Subcutaneous abdominal adipose tissue (tissue), 5 donors: ENCODE data around the gene CFAP73.

Source experiments
- H3K27ac ChIP-seq: one replicate; pipeline ENCODE4 v1.7.0; 2013; ENCODE audit warnings: low read depth, mild to moderate bottlenecking, inconsistent platforms, low read length, moderate library complexity
- H3K27me3 ChIP-seq, 5 donors: one replicate each; pipeline ENCODE4 v1.7.0; 2013; ENCODE audit warnings: low read length in 5 of 5, inconsistent platforms in 1 of 5; ENCODE audit not compliant: control insufficient read depth in 5 of 5, insufficient read depth in 4 of 5
- H3K36me3 ChIP-seq, 5 donors: one replicate each; pipeline ENCODE4 v1.7.0; 2013; ENCODE audit warnings: low read length in 5 of 5; ENCODE audit not compliant: control insufficient read depth in 5 of 5, insufficient read depth in 5 of 5
- H3K4me1 ChIP-seq, 5 donors: one replicate each; pipeline ENCODE4 v1.7.0; 2013; ENCODE audit warnings: low read length in 5 of 5, mild to moderate bottlenecking in 3 of 5, moderate library complexity in 1 of 5; ENCODE audit not compliant: control insufficient read depth in 5 of 5, insufficient read depth in 5 of 5
- H3K4me3 ChIP-seq, 5 donors: one replicate each; pipeline ENCODE4 v1.7.0; 2013; ENCODE audit warnings: low read length in 5 of 5, low read depth in 1 of 5
- H3K9ac ChIP-seq, 5 donors: one replicate each; pipeline ENCODE4 v1.7.0; 2013; ENCODE audit warnings: low read length in 5 of 5, mild to moderate bottlenecking in 4 of 5, moderate library complexity in 3 of 5
- H3K9me3 ChIP-seq, 5 donors: one replicate each; pipeline ENCODE4 v1.7.0; 2013; ENCODE audit warnings: low read length in 5 of 5; ENCODE audit not compliant: control insufficient read depth in 5 of 5
- donor health status: healthy.
- donor health status: healthy.
- donor health status: healthy.
- donor health status: healthy.
- donor health status: healthy.

The CFAP73 gene

DNA sequence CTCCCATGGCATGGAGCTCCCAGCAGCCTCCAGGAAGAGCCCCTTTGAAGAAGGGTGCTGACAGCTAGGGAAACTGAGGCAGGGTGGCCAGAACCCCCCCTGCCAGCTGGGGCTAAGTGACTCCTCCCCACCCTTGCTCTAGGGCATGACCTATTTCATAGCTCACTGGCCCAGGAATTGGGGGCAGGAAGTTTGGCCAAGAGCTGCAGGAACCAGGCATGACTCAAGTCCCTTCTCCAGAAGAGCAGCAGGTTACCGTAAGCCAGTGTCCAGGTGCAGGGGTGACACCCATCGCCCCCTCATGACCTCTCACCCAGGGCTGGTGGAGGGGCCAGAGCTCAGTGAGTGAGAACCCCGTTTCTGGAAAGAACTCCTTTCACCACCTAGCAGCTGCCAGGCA lies 15.9 kb upstream of the CFAP73 start:
- Histone ChIP-seq H3K4me3 (no peak overlapping the region), H3K9ac (no peak overlapping the region), H3K36me3 (no peaks in the 10 kb centered on the region), H3K27me3 (peaks cover 7 to 34% (median 27%) of the 10 kb centered on the region in 5 donors), H3K27ac (no peak overlapping the region), H3K9me3 (no peaks in the 10 kb centered on the region), H3K4me1 (peaks cover 0 to 12% (median 5%) of the 10 kb centered on the region in 5 donors)

DNA sequence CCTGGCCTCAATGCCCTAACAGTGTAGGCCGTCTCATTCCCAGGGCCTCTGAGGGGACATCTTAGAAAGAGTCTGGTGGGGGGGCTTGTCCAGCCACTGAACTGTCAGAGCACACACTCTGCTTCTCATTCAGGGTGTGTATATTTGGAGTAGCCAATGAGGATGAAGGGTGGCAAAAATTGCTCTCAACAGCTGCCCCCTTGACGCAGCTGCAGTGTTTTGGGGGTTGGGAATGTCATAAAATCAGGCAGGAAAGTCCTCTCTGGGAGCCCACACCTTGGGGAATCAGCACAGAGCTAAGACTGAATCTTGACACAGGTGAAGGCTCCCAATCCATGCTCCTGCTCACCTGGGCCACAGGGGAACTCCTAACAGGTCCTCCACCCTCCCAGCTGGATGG lies 15.5 kb upstream of the CFAP73 start:
- Histone ChIP-seq H3K9ac (no peak overlapping the region), H3K4me1 (peaks cover 0 to 12% (median 5%) of the 10 kb centered on the region in 5 donors), H3K27ac (no peak overlapping the region), H3K36me3 (no peaks in the 10 kb centered on the region), H3K4me3 (no peak overlapping the region), H3K27me3 (peaks cover 7 to 34% (median 27%) of the 10 kb centered on the region in 5 donors), H3K9me3 (no peaks in the 10 kb centered on the region)

DNA sequence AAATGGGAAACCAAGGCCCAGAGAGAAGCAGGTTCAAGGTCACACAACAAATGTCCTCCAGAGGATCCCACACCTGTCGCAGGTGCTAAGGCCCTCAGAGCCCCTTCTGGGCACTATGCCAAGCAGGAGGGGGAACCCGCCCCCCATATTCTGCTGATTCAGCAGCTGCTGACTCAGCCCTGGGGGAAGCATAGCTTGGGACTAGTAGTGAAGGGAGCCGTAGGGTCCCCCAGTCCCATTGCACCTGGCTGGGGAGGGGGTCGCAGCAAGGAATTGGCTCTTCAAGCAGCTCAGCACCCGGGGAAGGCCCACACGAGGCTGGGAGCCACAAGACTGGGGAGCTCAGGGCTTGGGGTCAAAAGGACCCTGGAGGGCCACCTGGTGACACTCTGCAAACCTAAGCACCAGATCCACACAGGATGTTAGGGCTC lies 15.0 kb upstream of the CFAP73 start:
- H3K4me1 ChIP-seq, result peaks cover 0 to 12% (median 5%) of the 10 kb centered on the region in 5 donors
- H3K9me3 ChIP-seq, result no peaks in the 10 kb centered on the region
- no peak overlapping the region for H3K9ac ChIP-seq
- H3K4me3 ChIP-seq, result no peak overlapping the region
- H3K27me3 ChIP-seq, result peaks cover 7 to 34% (median 23%) of the 10 kb centered on the region in 5 donors
- no peaks in the 10 kb centered on the region for H3K36me3 ChIP-seq
- no peak overlapping the region for H3K27ac ChIP-seq

DNA sequence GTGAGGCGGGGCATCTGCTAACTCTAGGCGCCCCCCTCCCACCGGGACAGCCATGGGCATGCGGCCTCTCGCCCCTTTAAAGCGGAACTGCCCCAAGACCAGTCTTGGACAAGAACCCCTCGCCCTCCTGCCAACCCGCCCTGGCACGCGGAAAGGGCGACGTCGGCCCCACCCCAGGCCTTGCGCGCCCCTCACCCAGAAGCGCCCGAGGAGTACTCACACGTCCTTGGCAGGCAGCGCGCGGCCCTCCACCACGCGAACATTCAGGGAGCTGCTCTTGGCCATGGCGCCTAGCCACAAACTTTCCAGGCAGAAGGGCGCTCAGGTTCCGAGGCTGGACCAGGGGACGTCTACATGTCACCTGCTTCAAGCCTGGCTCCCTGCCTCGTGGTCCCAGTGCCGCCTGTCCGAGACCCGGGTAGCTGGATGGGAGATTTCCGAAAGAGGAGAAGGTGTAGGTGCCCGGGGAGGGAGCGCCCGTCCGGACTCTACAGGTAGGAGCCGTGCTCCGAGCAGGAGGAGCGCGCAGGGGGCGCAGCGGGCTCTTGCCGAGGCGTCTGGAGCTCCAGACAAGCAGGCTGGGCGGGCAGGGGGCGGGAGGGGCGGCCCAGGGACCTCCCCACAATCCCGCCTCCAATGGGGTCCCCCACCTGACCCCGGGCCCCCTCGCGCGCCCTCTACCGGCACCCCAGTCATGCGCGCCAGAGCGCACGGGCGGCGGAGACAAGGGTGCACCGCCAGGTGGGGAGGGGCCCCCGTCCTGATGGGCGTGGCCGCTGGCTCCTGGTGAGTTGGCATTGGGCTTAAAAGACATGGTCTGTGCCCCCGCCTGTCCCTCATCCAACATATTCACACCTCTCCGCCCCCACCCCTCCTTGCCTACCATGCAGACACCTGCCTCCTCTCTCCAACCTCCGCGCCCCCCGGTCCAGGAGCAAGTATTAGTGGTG lies 14.1 kb upstream of the CFAP73 start, which contains the start of gene RASAL1:
TSS of gene RASAL1 (minus strand) at position 584 of the 950 bp plus-strand sequence. CDS start at position 285, 299 bp downstream.
- H3K36me3 ChIP-seq, result no peaks in the 10 kb centered on the region
- H3K9me3 ChIP-seq, result no peaks in the 10 kb centered on the region
- no peak within 1 kb of the TSS for H3K27ac ChIP-seq
- H3K27me3 ChIP-seq, result peaks cover 7 to 31% (median 18%) of the 10 kb centered on the region in 5 donors
- no peak within 1 kb of the TSS for H3K4me3 ChIP-seq
- H3K9ac ChIP-seq, result no peak within 1 kb of the TSS
- H3K4me1 ChIP-seq, result peaks cover 0 to 12% (median 5%) of the 10 kb centered on the region in 5 donors

DNA sequence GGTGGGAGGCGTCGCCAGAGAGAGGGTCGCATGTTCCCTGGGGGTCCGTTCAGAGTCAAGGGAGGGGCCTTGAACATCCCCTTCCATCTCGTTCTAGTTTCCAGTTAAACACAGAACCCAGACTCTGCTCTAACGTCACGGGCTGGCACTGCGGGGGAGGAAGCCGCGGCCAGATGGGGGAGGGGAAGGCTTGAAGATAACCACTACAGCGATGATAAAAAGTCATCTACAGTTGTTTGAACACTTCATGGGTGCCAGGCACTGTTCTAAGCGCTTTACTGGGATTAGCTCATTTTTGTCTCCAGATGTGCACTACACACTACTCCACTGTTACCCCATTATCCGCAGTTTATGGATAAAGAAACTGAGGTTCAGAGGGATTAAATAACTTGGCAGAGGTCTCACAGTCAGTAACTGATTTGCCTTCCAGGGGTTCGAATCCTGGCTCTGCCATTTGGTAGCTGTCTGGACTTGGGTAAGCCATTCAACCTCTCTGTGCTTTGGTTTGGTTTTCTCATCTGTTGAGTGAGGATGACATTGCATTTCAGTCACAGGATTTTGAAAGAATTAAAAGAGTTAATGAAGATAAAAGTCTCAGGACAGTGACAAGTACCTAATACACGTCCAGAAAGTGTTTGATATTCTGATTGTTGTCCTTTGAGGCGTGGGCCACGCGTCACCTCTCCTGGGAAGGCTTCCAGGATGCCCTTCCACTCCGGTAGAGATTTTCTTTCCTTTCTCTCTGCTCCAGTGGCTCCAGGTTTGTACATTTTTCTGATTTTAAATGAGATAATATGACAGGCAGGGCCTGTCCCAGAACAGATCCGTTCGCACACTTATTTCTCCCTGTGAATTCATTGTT lies 13.2 kb upstream of the CFAP73 start:
- Histone ChIP-seq H3K36me3 (no peaks in the 10 kb centered on the region), H3K4me3 (no peak overlapping the region), H3K27me3 (peaks cover 7 to 26% (median 18%) of the 10 kb centered on the region in 5 donors), H3K9ac (no peak overlapping the region), H3K9me3 (no peaks in the 10 kb centered on the region), H3K27ac (no peak overlapping the region), H3K4me1 (peaks cover 0 to 12% (median 5%) of the 10 kb centered on the region in 5 donors)

- Histone ChIP-seq H3K9me3 (no peaks in the 10 kb centered on the region), H3K36me3 (no peaks in the 10 kb centered on the region), H3K27me3 (peaks cover 7 to 26% (median 18%) of the 10 kb centered on the region in 5 donors), H3K9ac (no peak overlapping the region), H3K4me3 (no peak overlapping the region), H3K4me1 (peaks cover 0 to 14% (median 5%) of the 10 kb centered on the region in 5 donors), H3K27ac (no peak overlapping the region)
Observed at GRCh38 chr12:113136990-113137511, 12.5 kb upstream of the CFAP73 start.

DNA sequence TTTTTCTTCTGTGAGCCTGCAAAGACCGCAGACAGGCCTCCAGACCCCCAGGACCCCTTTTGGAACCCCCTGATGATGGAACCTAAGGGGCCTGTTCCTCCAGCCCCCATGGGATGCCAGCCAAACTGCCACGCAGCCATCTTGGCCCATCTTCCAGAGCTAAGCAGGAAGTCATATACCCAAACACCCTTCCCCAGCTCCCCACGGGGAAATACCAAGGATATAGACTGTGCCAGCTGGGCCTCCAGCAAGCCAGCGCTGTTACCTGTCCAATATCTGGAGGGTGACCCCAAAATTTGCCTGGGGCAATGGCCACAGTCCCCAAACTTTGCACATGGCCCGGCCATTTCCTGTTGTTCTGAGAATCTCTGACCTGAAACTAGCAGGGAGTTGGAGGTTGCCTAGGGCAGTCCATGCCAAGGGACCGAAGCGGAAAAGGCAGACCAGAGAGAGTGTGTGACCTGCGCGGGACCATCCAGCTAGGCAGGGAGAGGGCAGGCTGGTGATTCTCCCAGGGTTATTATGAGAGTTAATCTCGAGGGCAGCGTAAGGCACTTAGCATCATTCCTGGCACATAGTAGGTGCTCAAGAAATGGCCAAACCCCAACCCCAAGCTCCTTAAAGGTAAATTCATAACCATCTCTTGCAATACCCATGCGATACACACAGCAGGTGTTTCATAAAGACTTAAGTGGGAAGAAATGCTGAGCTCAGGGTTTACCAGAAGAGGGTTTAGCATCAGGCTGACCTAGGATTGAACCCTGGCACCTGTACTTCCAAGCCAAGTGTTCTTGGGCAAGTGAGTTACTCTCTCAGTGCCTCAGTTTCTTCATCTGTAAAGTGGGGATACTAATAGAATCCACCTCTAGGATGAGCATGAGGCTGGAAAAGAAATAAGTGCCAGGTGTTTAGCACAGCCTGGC lies 11.4 kb upstream of the CFAP73 start:
- peaks cover 7 to 24% (median 18%) of the 10 kb centered on the region in 5 donors for H3K27me3 ChIP-seq
- H3K27ac ChIP-seq, result no peak overlapping the region

GRCh38 chr12:113138826-113139225 lies 10.7 kb upstream of the CFAP73 start:
- Histone ChIP-seq H3K9ac (no peak overlapping the region), H3K9me3 (no peaks in the 10 kb centered on the region), H3K27me3 (peaks cover 7 to 24% (median 18%) of the 10 kb centered on the region in 5 donors), H3K27ac (no peak overlapping the region), H3K36me3 (no peaks in the 10 kb centered on the region), H3K4me1 (peaks cover 0 to 23% (median 13%) of the 10 kb centered on the region in 5 donors), H3K4me3 (no peak overlapping the region)

More for the DNA sequence above, 11.4 kb upstream of the CFAP73 start:
- no peaks in the 10 kb centered on the region for H3K9me3 ChIP-seq
- no peak overlapping the region for H3K4me3 ChIP-seq
- no peaks in the 10 kb centered on the region for H3K36me3 ChIP-seq
- H3K4me1 ChIP-seq, result peaks cover 0 to 22% (median 13%) of the 10 kb centered on the region in 5 donors
- H3K9ac ChIP-seq, result no peak overlapping the region

DNA sequence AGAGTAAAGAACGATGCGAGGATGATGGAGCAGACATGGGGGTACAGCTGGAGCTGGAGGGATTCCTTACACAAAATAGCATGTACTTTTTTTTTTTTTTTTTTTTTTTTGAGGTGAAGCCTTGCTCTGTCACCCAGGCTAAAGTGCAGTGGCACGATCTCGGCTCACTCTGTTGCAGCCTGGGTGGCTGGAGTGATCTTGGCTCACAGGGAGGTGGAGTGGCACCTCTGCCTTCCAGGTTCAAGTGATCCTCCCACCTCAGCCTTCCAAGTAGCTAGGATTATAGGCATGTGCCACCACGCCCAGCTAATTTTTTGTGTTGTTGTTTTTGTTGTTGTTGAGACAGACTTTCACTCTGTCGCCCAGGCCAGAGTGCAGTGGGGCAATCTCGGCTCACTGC lies 8.8 kb upstream of the CFAP73 start:
- H3K27ac ChIP-seq, result no peak overlapping the region

More for the DNA sequence above, 8.8 kb upstream of the CFAP73 start:
- H3K27me3 ChIP-seq, result peaks cover 0 to 13% (median 8%) of the 10 kb centered on the region in 5 donors
- no peak overlapping the region for H3K4me3 ChIP-seq
- H3K9ac ChIP-seq, result no peak overlapping the region
- no peaks in the 10 kb centered on the region for H3K36me3 ChIP-seq
- peaks cover 0 to 23% (median 14%) of the 10 kb centered on the region in 5 donors for H3K4me1 ChIP-seq
- H3K9me3 ChIP-seq, result no peaks in the 10 kb centered on the region
